ENCODE data around the gene TBC1D24.
"Not testable (repeated sequence)": the region's sequence is repeated elsewhere in the genome, so short reads cannot be mapped to it uniquely, and the experiment has no call there.

Gene TBC1D24

DNA sequence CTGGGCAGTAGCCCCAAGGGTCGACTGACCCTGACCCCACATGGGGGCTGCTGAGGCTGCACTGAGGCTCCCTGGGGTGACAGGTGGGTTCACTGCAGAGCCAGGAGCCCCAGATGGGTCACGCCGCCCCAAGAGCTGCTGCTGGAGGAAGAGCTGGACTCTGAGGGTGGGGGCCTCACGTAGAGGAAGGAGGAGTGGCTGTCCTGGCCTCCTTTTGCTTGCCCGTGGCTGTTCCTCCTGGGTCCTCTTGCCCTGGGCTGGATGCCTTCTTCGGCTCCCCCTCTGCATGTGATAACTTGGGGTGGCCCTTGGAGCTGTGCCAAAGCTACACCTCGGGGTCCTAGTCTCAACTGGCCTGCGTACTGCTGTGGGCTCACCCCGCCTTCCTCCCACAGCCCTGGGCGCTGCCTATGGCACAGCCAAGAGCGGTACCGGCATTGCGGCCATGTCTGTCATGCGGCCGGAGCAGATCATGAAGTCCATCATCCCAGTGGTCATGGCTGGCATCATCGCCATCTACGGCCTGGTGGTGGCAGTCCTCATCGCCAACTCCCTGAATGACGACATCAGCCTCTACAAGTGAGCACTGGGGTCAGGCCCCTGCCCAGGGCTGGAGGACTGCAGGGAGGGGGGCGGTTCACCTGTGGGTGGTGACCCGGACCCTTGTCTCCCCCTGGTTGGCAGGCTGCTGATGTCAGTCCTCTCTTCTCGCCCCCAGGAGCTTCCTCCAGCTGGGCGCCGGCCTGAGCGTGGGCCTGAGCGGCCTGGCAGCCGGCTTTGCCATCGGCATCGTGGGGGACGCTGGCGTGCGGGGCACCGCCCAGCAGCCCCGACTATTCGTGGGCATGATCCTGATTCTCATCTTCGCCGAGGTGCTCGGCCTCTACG is 44.1 kb downstream of the TBC1D24 start:
- DNase-seq, result no peak

DNA sequence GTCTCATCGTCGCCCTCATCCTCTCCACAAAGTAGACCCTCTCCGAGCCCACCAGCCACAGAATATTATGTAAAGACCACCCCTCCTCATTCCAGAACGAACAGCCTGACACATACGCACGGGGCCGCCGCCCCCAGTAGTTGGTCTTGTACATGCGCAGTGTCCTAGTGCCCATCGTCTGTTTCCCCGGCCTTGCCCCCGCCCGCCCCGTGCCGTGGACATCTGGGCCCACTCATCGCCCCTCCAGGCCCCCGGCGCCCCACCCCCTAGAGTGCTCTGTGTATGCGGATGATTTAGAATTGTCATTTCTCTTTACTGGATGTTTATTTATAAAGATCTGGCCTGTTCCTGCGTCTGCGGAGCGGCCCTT is 44.8 kb downstream of the TBC1D24 start:
- no peak for DNase-seq

- DNase-seq, result peak; percentile 96
These were observed 45.3 kb downstream of the TBC1D24 start, which contains the start of gene AMDHD2 for GRCh38 chr16:2520097-2520783. AMDHD2 (plus strand) TSS chr16:2520371; CDS start chr16:2520459, 88 bp downstream.

- DNase-seq, result peak; percentile 75
These were observed 46.0 kb downstream of the TBC1D24 start for GRCh38 chr16:2520784-2521531.

DNA sequence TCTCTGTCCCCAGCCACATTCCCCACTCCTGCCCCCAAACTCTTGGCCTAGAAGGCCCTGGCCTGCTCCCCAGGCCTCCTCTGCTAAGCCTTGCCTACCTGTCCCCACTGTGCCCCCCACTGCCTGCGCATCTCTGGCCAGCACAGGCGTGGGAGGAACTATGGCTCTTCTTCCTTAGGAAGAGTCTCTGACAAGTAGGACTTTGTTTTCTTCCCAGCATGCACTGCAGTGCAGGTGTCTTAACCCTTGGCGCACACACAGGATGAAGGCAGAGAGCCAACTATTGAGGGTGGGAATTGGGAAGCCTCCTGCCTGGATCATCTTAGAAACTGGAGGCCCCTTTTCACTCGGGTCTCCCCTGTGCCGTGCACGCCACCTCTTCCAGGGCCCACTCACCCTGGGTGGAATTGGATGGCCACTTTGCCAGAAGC is 48.9 kb downstream of the TBC1D24 start:
- no peak for DNase-seq

DNA sequence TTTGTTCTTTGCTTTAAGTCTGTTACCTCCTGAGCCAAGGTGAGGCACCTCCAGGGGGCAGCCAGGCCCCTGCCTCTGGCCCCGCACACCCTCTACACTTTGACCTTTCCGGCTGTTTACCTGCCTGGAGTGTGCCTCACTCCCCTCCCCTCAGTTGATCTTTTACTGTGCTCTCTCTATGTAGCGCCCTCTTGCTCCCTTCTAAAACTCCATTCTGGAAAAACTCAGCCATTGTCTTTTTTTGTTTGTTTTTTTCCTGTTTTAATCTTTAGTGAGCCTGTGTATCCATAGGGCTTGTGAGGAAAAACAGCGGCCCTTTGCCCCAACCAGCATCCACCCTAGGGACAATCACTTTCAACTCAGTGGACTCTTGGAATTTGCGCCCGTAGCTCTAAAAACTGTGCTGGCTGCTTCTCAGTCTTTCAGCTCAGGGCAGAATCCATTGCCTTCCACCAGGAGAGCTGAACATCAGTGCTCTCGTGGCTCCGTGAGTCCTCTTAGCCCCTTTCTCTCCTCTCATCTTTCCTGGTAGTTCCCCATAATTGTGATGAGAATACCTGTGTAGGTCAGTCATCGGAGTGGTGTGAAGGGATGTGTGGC is 49.5 kb downstream of the TBC1D24 start:
- no peak for DNase-seq

- DNase-seq, result no peak
These were observed 51.2 kb downstream of the TBC1D24 start for GRCh38 chr16:2526135-2526534.

DNA sequence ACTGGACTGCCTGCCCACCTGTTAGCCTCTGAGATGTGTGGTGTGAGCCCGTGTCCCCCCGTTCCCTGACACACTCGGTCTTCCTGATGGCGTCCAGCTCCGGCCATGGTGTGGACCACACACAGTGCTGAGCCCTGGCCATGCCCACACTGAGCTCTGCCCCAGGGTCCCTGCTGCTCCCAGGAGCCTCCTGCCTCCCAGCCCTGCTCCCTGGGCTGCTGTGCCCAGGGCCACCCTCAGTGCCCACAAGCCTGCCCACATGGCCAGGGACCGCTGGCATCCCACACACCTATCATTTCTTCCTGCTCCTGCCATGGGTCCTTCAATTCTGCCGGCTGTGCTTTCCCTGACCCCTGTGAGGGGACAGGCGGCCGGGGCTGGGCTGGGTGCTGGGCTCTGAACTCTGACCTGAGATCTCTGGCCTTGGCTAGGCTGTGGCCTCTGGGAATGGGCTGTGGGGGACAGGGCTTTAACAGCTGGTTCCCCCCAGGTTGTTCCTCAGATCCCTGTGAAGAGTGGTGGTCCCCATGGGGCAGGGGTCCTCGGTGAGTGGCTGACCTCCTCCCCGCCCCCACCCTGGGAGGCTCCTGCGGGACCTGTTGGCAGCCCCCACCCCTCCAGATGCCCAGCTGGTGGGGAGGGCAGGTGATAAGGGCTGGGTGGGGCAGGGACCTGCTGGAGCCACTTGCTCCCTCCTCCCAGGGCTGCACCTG is 52.3 kb downstream of the TBC1D24 start:
- DNase-seq, result no peak

GRCh38 chr16:2527784-2528100 is 52.8 kb downstream of the TBC1D24 start:
- no peak for DNase-seq

- DNase-seq, result no peak
These were observed 53.5 kb downstream of the TBC1D24 start for GRCh38 chr16:2528161-2529060.

DNA sequence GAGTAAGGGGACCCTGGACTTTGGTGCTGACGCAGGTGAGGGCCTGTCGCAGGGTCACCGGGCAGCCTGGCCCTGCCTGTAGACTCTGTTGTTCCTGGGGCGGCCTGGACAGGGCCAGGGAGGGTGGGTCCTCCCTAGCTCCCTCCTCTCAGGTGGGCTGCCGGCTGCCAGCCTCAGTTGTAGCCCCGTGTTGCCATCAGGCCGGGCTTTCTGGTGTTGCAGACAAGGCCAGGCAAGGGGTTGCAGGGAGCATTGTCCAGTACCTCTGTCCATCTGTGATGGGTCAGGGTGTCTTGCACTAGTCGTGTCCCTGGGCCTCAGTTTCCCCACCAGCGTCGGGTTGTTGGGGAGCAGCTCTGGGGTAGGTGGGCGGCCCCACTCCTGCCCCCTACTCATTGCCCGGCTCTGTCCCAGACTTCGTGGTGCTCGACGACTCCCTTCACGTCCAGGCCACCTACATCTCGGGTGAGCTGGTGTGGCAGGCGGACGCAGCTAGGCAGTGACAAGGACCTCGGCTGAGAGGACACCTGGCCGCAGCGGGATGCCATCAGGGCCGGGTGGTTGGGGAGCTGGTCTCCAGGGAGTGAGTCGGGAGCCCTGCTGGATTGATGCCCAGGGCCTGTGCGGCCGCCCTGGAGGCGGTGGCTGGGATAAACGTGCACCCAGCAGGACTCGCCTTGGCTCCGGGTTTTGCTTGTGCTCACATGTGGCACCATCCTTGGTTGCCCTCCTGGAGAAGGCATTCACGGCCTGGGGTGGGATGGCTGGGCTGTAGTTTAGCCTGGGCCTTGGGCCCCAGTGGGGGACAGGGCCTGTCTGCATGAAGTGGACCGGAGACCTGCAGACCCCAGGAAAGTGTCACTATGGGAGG is 54.4 kb downstream of the TBC1D24 start:
- no peak for DNase-seq

GRCh38 chr16:2529961-2530628 is 55.2 kb downstream of the TBC1D24 start:
- no peak for DNase-seq

- no peak for DNase-seq
These were observed 55.8 kb downstream of the TBC1D24 start for GRCh38 chr16:2530629-2531318.

DNA sequence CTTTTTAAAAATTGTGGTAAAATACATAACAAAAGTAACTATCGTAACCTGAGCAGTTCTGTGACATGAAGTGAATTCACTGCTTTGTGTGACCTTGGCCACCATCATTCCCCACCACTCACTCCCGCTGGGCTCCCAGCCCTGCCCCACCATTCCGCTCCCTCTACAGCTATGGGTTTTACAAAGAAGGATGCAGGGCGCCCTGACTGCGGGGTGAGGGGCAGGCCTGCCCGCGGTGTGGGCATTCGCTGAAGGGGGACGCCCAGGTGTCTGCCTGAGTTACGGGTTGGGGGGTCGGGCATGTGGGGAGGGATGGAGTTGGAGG is 56.4 kb downstream of the TBC1D24 start, which contains the start of gene CEMP1:
CEMP1 (minus strand) TSS at position 38 of the 325 bp plus-strand sequence. CDS start 335 bp downstream, outside the sequence.
- DNase-seq, result no peak

- DNase-seq, result peak; percentile 100
These were observed 57.0 kb downstream of the TBC1D24 start for GRCh38 chr16:2531696-2532493.

DNA sequence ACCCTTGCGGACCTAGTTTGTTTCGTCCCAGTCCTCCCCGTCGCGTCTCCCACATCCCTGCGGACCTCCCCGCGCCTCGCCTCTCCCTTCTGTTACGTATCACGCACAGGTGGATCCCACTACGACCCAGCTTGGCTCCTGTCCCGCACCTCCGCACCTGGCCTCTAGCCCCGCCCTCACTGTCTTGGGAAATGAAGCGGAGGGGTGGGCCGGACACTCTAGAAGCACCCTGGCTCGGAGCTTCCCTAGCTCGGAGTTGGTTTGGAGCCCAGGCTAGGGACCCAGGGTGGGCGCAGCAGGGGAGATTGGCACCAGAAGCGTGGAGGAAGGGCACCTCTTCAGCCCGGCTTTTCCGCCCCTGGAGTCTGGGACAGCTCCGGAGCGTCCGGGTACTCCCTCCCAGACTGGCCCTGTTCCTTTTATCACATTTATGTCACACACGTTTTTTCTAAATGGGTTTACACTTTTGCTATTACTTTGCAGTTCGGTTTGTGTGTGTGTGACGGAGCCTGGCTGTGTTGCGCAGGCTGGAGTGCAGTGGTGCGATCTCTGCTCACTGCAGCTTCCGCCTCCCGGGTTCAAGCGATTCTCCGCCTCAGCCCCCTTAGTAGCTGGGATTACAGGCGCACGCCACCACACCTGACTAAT is 57.7 kb downstream of the TBC1D24 start:
- peak; percentile 95 for DNase-seq

DNA sequence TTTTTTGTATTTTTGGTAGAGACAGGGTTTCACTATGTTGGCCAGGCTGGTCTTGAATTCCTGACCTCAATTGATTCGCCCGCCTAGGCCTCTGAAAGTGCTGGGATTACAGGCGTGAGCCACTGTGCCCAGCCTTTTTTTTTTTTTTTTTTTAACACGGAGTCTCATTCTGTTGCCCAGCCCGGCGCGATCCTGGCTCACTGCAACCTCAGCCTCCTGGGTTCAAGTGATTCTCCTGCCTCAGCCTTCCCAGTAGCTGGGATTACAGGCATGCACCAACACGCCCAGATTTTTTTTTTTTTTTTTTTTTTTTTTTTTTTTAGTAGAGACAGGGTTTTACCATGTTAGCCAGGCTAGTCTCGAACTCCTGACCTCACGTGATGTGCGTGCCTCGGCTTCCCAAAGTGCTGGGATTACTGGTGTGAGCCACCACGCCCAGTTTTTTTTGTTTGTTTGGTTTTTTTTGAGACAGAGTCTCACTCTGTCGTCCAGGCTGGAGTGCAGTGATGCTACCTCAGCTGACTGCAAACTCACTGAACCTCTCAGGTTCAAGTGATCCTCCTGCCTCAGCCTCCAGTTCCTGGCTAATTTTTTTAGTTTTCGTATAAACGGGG is 58.3 kb downstream of the TBC1D24 start:
- not testable (repeated sequence) for DNase-seq

Measured in RPMI8226 (cell line).